ENCODE data around the gene AVPI1. TPM values are rescaled to one million over a fixed set of nuclear protein-coding genes. Genes with fewer than 3 reads are reported as not detected.

The AVPI1 gene
- total RNA-seq, 1 experiment from 2014 or later: 6.5 TPM

DNA sequence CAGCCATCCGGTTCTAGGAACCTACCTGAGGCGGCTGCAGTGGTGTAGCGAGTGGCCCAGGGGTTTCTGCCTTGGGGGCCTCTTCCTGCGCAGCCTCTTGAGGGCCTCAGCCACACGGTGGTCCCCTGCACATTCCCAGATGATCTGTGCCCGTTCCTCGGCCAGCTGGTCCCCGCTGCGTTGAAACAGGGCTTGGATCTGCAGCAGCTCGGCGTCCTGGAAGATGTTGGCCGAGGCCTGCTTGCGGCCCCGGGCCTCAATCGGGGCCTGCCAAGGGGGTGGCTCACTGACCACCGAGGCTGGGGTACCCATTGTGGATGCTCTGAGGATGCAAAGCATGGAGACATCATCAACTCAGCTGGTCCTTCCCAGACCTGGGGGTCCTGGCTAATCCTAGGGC is 7.4 kb downstream of the AVPI1 start:
- Histone ChIP-seq H3K9me3 (ENCODE audit: control insufficient read depth, low read depth, low read length) (no peaks in the 10 kb centered on the region), H4K5ac (ENCODE audit: insufficient read length, low read depth, low read length) (no peak overlapping the region), H3K9ac (ENCODE audit: extremely low read depth, insufficient read length, low read length) (no peak overlapping the region), H3K18ac (ENCODE audit: insufficient read length, low read depth, low read length) (no peak overlapping the region), H4K20me1 (ENCODE audit: control insufficient read depth, insufficient read depth, insufficient read length) (no peaks in the 10 kb centered on the region), H3K23ac (ENCODE audit: insufficient read length, low read depth, low read length) (no peak overlapping the region), H3K56ac (ENCODE audit: insufficient read length, low read depth, low read length) (no peak overlapping the region), H4K8ac (replicated peaks; ENCODE audit: insufficient read length, low read depth, low read length) (no peak overlapping the region), H4K91ac (ENCODE audit: insufficient read length, low read depth, low read length) (no peak overlapping the region), H2BK15ac (ENCODE audit: low read depth, low read length) (no peak overlapping the region), H3T11ph (ENCODE audit: low read length) (no peak overlapping the region), H3K4me1 (ENCODE audit: insufficient read depth, low read length) (no peaks in the 10 kb centered on the region), H2BK12ac (ENCODE audit: insufficient read length, low read depth, low read length) (no peak overlapping the region), H3K4ac (ENCODE audit: low read depth, low read length) (no peak overlapping the region), H2BK5ac (ENCODE audit: insufficient read length, low read length) (no peak overlapping the region), H3K79me1 (ENCODE audit: insufficient read depth, low read depth, low read length, poor library complexity, severe bottlenecking) (no peaks in the 10 kb centered on the region), H3K27me3 (ENCODE audit: insufficient read depth, low read length) (no peaks in the 10 kb centered on the region), H2AFZ (ENCODE audit: low read length) (no peak overlapping the region), H2BK20ac (ENCODE audit: low read depth, low read length, poor library complexity, severe bottlenecking) (no peak overlapping the region), H3K79me2 (ENCODE audit: insufficient read depth, low read length) (no peaks in the 10 kb centered on the region), H3K27ac (ENCODE audit: insufficient read length, low read depth, low read length) (no peak overlapping the region), H2BK120ac (ENCODE audit: low read depth, low read length, poor library complexity, severe bottlenecking) (no peak overlapping the region), H3K14ac (ENCODE audit: insufficient read depth, low read length) (no peak overlapping the region), H3K23me2 (ENCODE audit: insufficient read length, low read depth, low read length, poor library complexity, severe bottlenecking) (no peaks in the 10 kb centered on the region), H2AK5ac (ENCODE audit: insufficient read length, low read length) (no peak overlapping the region), H3K4me2 (ENCODE audit: insufficient read depth, insufficient read length, low read length) (no peak overlapping the region)
- H3K4me3 Mint-ChIP-seq: no peak overlapping the region
- no peak overlapping the region for H3K27ac Mint-ChIP-seq
- peaks cover 8 to 10% of the 10 kb centered on the region in 2 experiments for H3K4me1 Mint-ChIP-seq
- peaks cover 8 to 25% (median 19%) of the 10 kb centered on the region in 3 experiments for H3K36me3 Mint-ChIP-seq (ENCODE audit: insufficient read depth in 1 of 3, low read depth in 3 of 3)
- TF ChIP-seq, protein P1, sequence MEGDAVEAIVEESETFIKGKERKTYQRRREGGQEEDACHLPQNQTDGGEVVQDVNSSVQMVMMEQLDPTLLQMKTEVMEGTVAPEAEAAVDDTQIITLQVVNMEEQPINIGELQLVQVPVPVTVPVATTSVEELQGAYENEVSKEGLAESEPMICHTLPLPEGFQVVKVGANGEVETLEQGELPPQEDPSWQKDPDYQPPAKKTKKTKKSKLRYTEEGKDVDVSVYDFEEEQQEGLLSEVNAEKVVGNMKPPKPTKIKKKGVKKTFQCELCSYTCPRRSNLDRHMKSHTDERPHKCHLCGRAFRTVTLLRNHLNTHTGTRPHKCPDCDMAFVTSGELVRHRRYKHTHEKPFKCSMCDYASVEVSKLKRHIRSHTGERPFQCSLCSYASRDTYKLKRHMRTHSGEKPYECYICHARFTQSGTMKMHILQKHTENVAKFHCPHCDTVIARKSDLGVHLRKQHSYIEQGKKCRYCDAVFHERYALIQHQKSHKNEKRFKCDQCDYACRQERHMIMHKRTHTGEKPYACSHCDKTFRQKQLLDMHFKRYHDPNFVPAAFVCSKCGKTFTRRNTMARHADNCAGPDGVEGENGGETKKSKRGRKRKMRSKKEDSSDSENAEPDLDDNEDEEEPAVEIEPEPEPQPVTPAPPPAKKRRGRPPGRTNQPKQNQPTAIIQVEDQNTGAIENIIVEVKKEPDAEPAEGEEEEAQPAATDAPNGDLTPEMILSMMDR (conservative IDR thresholded peaks at IDR 0.05): no peak
- WGBS (ENCODE audit: extremely low coverage, insufficient read length, low lambda C conversion rate): no CpG with 5 or more reads among the region's 16 CpGs
- DNase-seq: no peak
- no peaks in the 10 kb centered on the region for H3K9me3 Mint-ChIP-seq
- no peaks in the 10 kb centered on the region for H3K27me3 Mint-ChIP-seq (ENCODE audit: low read depth)

All from H9 (cell line).